B cell (primary cell): Measurements from ENCODE around the gene PMP22. TPM values are rescaled to one million over a fixed set of nuclear protein-coding genes. Genes with fewer than 3 reads are reported as not detected.

ENCODE experiments used
- ATAC-seq: fragments of 200-7000 bp; cut with Tn5 transposase; one replicate; pipeline ENCODE4 v1.10.0; 2021; ENCODE audit warnings: low read depth, mild to moderate bottlenecking, moderate number of reproducible peaks, moderate library complexity
- CTCF ChIA-PET: fragments of 350-600 bp; sonication (Branson Sonifier 250); formaldehyde crosslinking; loops from one replicate; lab custom pipeline; 2021; ENCODE audit warnings: antibody characterized with exemption, inconsistent platforms; lab: Charles Lee
- POLR2A ChIA-PET: fragments of 350-600 bp; sonication (Branson Sonifier 250); formaldehyde crosslinking; loops from one replicate; lab custom pipeline; 2021; ENCODE audit warnings: antibody characterized with exemption; lab: Charles Lee
- DNase-seq: peaks from one replicate; pipeline ENCODE4 v3.0.0; 2013
- H2AFZ ChIP-seq: 2 replicates; pipeline ENCODE4 v1.6.1; 2012; ENCODE audit warnings: mild to moderate bottlenecking, low read depth, low read length; ENCODE audit not compliant: insufficient read depth, poor library complexity, severe bottlenecking
- H3K27ac ChIP-seq, 2 donors: 1 replicate in 1 of 2; 2 replicates in 1 of 2; pipeline ENCODE4 v1.5.1; 2012 to 2013; ENCODE audit warnings: low read length in 2 of 2, mild to moderate bottlenecking in 2 of 2, moderate library complexity in 1 of 2
- H3K27me3 ChIP-seq, 4 experiments: fragments of 200-600 bp in 1 of 4; sonication (generic) in 1 of 4; replicated peaks in 1 of 4; 1 replicate in 2 of 4; 2 replicates in 2 of 4; pipeline versions ENCODE4 v1.6.1 to v1.7.0; 2013 to 2016; ENCODE audit warnings: low read length in 3 of 4, mild to moderate bottlenecking in 2 of 4, mixed read lengths in 1 of 4, moderate library complexity in 1 of 4; ENCODE audit not compliant: insufficient read depth in 4 of 4, control insufficient read depth in 3 of 4; ENCODE audit errors: control extremely low read depth in 1 of 4
- H3K36me3 ChIP-seq, 2 experiments: replicated peaks in 1 of 2; 1 replicate in 1 of 2; 2 replicates in 1 of 2; pipeline versions ENCODE4 v1.6.1 to v1.7.1; 2013; ENCODE audit warnings: low read length in 1 of 2; ENCODE audit not compliant: insufficient read depth in 2 of 2, control insufficient read depth in 1 of 2; ENCODE audit errors: control extremely low read depth in 1 of 2, extremely low read depth in 1 of 2
- H3K4me1 ChIP-seq, 2 donors: fragments of 200-600 bp in 1 of 2; sonication (generic) in 1 of 2; 1 replicate in 1 of 2; 2 replicates in 1 of 2; pipeline versions ENCODE4 v1.5.1 to v1.6.1; 2013 to 2017; ENCODE audit warnings: low read length in 2 of 2; ENCODE audit not compliant: control insufficient read depth in 2 of 2, insufficient read depth in 2 of 2
- H3K4me2 ChIP-seq: replicated peaks from 2 replicates; pipeline ENCODE3; 2012; ENCODE audit warnings: mild to moderate bottlenecking, low read depth, low read length; ENCODE audit not compliant: poor library complexity, severe bottlenecking
- H3K4me3 ChIP-seq, 5 experiments: fragments of 200-600 bp in 1 of 5; sonication (generic) in 1 of 5; 1 replicate in 3 of 5; 2 replicates in 2 of 5; pipeline versions ENCODE4 v1.5.1 to v1.7.0; 2011 to 2016; ENCODE audit warnings: low read length in 4 of 5, mild to moderate bottlenecking in 4 of 5, low read depth in 2 of 5, control low read depth in 1 of 5, moderate library complexity in 1 of 5; ENCODE audit not compliant: insufficient read depth in 1 of 5; ENCODE audit errors: control extremely low read depth in 1 of 5, extremely low read depth in 1 of 5
- H3K79me2 ChIP-seq: fragments of 200-600 bp; sonication (generic); one replicate; pipeline ENCODE4 v1.6.0; 2016; ENCODE audit warnings: low read length; ENCODE audit not compliant: control insufficient read depth, insufficient read depth
- H3K9ac ChIP-seq: fragments of 200-600 bp; sonication (generic); 2 replicates; pipeline ENCODE4 v1.6.1; 2017; ENCODE audit warnings: mild to moderate bottlenecking, low read length, moderate library complexity
- H3K9me3 ChIP-seq, 3 donors: one replicate each; pipeline versions ENCODE4 v1.6.1 to v1.7.1; 2013; ENCODE audit warnings: low read length in 2 of 3; ENCODE audit not compliant: control insufficient read depth in 2 of 3, insufficient read depth in 1 of 3; ENCODE audit errors: control extremely low read depth in 1 of 3
- H4K20me1 ChIP-seq: 2 replicates; pipeline ENCODE4 v1.6.0; 2012; ENCODE audit warnings: mild to moderate bottlenecking, low read length; ENCODE audit not compliant: insufficient read depth, control insufficient read depth, poor library complexity, severe bottlenecking
- H3K27ac Mint-ChIP-seq: one replicate; pipeline ENCODE4 v1.8.0; 2021; ENCODE audit warnings: mixed read lengths
- H3K27me3 Mint-ChIP-seq: one replicate; pipeline ENCODE4 v1.8.0; 2021; ENCODE audit warnings: mixed read lengths
- H3K4me1 Mint-ChIP-seq: one replicate; pipeline ENCODE4 v1.8.0; 2021; ENCODE audit warnings: mixed read lengths
- H3K4me3 Mint-ChIP-seq: one replicate; pipeline ENCODE4 v1.8.0; 2021; ENCODE audit warnings: mixed read lengths
- H3K9me3 Mint-ChIP-seq: one replicate; pipeline ENCODE4 v1.8.0; 2022; ENCODE audit warnings: mixed read lengths; ENCODE audit not compliant: insufficient read depth
- CTCF ChIP-seq: fragments of 200-600 bp; IDR thresholded peaks from one replicate; pipeline ENCODE4 v1.8.0; 2022; ENCODE audit warnings: antibody characterized with exemption, mild to moderate bottlenecking
- EZH2 ChIP-seq: IDR thresholded peaks from 2 replicates; pipeline ENCODE4 v1.6.1; 2012; ENCODE audit warnings: borderline replicate concordance, low read depth, mild to moderate bottlenecking, moderate library complexity, low read length; ENCODE audit not compliant: insufficient read depth, poor library complexity, severe bottlenecking
- WGBS: methylation state at CpG from one replicate; pipeline ENCODE4 v1.1.5; 2013; ENCODE audit warnings: missing lambda C conversion rate; ENCODE audit not compliant: insufficient coverage; 5-methylcytosine and 5-hydroxymethylcytosine counted together
- intact Hi-C: fragments of 100-400 bp; cut with micrococcal nuclease; formaldehyde crosslinking; loops from one replicate; pipeline ENCODE4 v1.10.0; 2022
- polyA plus RNA-seq: library from polyadenylated mRNA; depleted of rRNA; stranded (reverse); fragments of >200 nt; gene quantifications from 2 replicates; pipeline ENCODE4 v1.2.3, GENCODE V29; 2012
- total RNA-seq, 2 donors: library from RNA; stranded (reverse); fragments of 120-200 nt in 1 of 2; gene quantifications; 1 replicate in 1 of 2; 2 replicates in 1 of 2; pipeline versions ENCODE4 v1.2.3 to v1.2.4, GENCODE V29; 2013 to 2022

PMP22 gene
- total and polyA plus RNA-seq, 2 donors (not counting 1 experiment from before 2014, with no cell fraction given) = 0.71 TPM; not detected in 1

GRCh38 chr17:15184872-15185624 lies 80.1 kb downstream of the PMP22 start:
- no peak for ATAC-seq

More at GRCh38 chr17:15184872-15185624, 80.1 kb downstream of the PMP22 start:
- no peaks in the 10 kb centered on the region for H3K4me1 ChIP-seq
- intact Hi-C loops = no loop called here
- H3K4me3 ChIP-seq = no peak overlapping the region
- no peak overlapping the region for H3K9ac ChIP-seq
- H3K79me2 ChIP-seq = no peaks in the 10 kb centered on the region
- TF ChIP-seq CTCF (no peak), EZH2 (no peak)
- peaks cover 0 to 4% (median 0%) of the 10 kb centered on the region in 4 experiments for H3K27me3 ChIP-seq
- no peaks in the 10 kb centered on the region for H4K20me1 ChIP-seq
- no peak overlapping the region for H2AFZ ChIP-seq
- H3K4me1 Mint-ChIP-seq = no peaks in the 10 kb centered on the region
- H3K27ac ChIP-seq = no peak overlapping the region
- no peaks in the 10 kb centered on the region for H3K9me3 ChIP-seq
- DNase-seq = no peak
- CTCF ChIA-PET = interaction anchor here (0.7 kb wide), 1 partner anchor 206 kb away, joined by 5 read pairs; no protein-coding TSS in a partner anchor
- no peaks in the 10 kb centered on the region for H3K36me3 ChIP-seq
- POLR2A ChIA-PET = no interaction called here
- peaks cover 8% of the 10 kb centered on the region for H3K27me3 Mint-ChIP-seq
- no peak overlapping the region for H3K27ac Mint-ChIP-seq
- no peaks in the 10 kb centered on the region for H3K9me3 Mint-ChIP-seq
- no peak overlapping the region for H3K4me2 ChIP-seq
- H3K4me3 Mint-ChIP-seq = no peak overlapping the region
- 83% methylated on average over 2 of the region's 5 CpGs for WGBS
